Measurements from ENCODE around the gene MS4A10. TPM values are rescaled to one million over a fixed set of nuclear protein-coding genes. Genes with fewer than 3 reads are reported as not detected.

Gene MS4A10
- total RNA-seq, 1 donor from 2014 or later: not detected

DNA sequence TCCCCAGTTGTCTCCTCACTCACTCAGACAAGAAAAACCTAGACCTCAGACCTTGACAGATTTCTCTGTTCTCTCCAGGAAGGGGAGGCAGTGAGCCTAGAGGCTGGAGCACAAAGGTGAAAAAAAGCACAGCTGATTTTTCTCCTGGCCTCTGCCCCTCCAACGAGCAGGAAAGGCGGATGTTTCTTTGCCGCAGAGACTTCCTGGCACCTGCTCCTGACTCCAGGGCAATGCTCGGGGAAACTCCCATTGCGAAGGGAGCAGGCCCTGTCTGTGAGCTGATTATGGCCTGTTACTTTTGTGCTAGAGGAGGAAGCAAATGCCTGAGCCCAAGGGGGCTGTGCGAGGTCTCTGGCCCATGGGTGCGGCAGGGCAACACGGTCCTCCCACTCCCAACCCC, 25.4 kb downstream of the MS4A10 start:
- no peaks in the 10 kb centered on the region for H3K36me3 Mint-ChIP-seq (ENCODE audit: low read depth)
- TF ChIP-seq, protein P1, sequence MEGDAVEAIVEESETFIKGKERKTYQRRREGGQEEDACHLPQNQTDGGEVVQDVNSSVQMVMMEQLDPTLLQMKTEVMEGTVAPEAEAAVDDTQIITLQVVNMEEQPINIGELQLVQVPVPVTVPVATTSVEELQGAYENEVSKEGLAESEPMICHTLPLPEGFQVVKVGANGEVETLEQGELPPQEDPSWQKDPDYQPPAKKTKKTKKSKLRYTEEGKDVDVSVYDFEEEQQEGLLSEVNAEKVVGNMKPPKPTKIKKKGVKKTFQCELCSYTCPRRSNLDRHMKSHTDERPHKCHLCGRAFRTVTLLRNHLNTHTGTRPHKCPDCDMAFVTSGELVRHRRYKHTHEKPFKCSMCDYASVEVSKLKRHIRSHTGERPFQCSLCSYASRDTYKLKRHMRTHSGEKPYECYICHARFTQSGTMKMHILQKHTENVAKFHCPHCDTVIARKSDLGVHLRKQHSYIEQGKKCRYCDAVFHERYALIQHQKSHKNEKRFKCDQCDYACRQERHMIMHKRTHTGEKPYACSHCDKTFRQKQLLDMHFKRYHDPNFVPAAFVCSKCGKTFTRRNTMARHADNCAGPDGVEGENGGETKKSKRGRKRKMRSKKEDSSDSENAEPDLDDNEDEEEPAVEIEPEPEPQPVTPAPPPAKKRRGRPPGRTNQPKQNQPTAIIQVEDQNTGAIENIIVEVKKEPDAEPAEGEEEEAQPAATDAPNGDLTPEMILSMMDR (IDR thresholded peaks at IDR 0.05): no peak
- H3K9me3 Mint-ChIP-seq (ENCODE audit: low read depth): no peaks in the 10 kb centered on the region
- H3K4me1 Mint-ChIP-seq (ENCODE audit: low read depth): no peaks in the 10 kb centered on the region
- no peak overlapping the region for H3K27ac Mint-ChIP-seq (ENCODE audit: unreplicated experiment)
- peaks cover 30% of the 10 kb centered on the region for H3K27me3 Mint-ChIP-seq (ENCODE audit: low read depth)
- no peak for DNase-seq (ENCODE audit: low spot score)
- H3K4me3 Mint-ChIP-seq (ENCODE audit: unreplicated experiment): no peak overlapping the region

DNA sequence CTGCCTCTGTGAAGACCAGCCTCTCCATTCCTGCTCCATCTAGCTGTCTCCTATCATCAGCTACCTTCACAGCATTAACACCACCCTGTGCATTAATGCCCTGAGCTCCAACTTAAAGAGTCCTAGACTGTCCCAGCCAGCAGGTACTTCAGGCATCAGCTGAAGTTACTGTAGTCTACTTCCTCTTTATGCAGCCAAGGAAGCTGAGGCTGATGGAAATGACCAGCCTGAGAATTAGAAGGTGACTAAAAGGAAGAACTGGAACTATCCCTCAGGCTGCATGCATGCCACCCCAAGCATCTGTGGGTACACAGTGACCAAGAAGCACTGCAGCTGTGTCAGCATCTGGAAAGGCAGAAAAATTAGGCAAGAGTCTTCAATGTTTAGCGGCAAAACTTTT, 28.2 kb downstream of the MS4A10 start:
- TF ChIP-seq, protein P1 (IDR thresholded peaks at IDR 0.05): no peak
- peaks cover 7% of the 10 kb centered on the region for H3K9me3 Mint-ChIP-seq (ENCODE audit: low read depth)
- no peak for DNase-seq (ENCODE audit: low spot score)
- no peaks in the 10 kb centered on the region for H3K4me1 Mint-ChIP-seq (ENCODE audit: low read depth)
- no peak overlapping the region for H3K27ac Mint-ChIP-seq (ENCODE audit: unreplicated experiment)
- H3K36me3 Mint-ChIP-seq (ENCODE audit: low read depth): no peaks in the 10 kb centered on the region
- H3K27me3 Mint-ChIP-seq (ENCODE audit: low read depth): peaks cover 26% of the 10 kb centered on the region
- H3K4me3 Mint-ChIP-seq (ENCODE audit: unreplicated experiment): no peak overlapping the region

DNA sequence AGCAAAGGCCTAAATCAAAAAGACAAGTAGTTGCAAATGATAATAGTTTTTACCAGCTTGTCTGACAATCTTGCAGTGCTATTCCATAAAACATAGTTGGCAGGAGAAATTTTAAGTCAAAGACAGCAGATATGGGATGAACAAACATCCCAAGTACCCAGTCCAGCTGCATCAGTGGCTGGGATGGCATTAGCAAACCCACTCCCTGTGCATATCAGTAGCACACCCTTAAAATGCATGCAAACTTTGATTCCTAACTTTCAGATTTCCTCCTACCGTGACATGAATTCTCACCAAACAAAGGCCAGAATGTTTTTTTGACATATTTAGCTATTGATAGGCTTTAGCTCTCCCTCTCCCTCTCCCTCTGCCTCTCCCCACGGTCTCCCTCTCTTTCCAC, 29.0 kb downstream of the MS4A10 start:
- no peak overlapping the region for H3K4me3 Mint-ChIP-seq (ENCODE audit: unreplicated experiment)
- no peak for DNase-seq (ENCODE audit: low spot score)
- peaks cover 28% of the 10 kb centered on the region for H3K27me3 Mint-ChIP-seq (ENCODE audit: low read depth)
- TF ChIP-seq, protein P1 (IDR thresholded peaks at IDR 0.05): no peak
- H3K9me3 Mint-ChIP-seq (ENCODE audit: low read depth): peaks cover 7% of the 10 kb centered on the region
- H3K4me1 Mint-ChIP-seq (ENCODE audit: low read depth): no peaks in the 10 kb centered on the region
- H3K36me3 Mint-ChIP-seq (ENCODE audit: low read depth): no peaks in the 10 kb centered on the region
- H3K27ac Mint-ChIP-seq (ENCODE audit: unreplicated experiment): no peak overlapping the region

DNA sequence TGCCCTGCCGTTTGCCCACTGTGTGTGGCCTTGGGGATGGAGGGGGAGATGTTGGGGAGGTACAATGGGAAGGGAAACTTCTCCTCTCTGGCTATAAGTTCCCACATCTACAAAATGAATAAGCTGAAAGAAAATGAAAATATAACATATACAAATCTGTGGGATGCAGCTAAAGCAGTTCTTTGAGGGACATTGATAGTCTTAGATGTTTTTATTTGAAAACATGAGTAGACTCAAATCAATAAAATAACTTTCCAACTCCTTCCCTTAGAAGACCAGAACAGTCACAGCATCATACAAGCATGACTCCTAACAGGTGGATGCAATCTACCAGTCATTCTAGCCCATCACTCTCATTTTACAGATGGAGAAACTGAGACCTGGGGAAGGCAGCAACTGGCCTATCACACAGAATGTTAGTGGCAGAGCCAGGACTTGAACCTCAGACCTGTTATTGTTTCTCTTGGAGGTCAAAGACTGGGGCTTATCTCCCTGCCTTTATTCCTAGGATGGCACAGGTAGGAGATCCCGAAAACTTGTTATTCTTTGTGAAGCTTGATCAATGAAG, 31.5 kb downstream of the MS4A10 start:
- TF ChIP-seq, protein P1 (IDR thresholded peaks at IDR 0.05): no peak
- no peaks in the 10 kb centered on the region for H3K36me3 Mint-ChIP-seq (ENCODE audit: low read depth)
- H3K9me3 Mint-ChIP-seq (ENCODE audit: low read depth): peaks cover 7% of the 10 kb centered on the region
- H3K4me1 Mint-ChIP-seq (ENCODE audit: low read depth): no peaks in the 10 kb centered on the region
- DNase-seq (ENCODE audit: low spot score): no peak
- peaks cover 30% of the 10 kb centered on the region for H3K27me3 Mint-ChIP-seq (ENCODE audit: low read depth)
- no peak overlapping the region for H3K4me3 Mint-ChIP-seq (ENCODE audit: unreplicated experiment)
- no peak overlapping the region for H3K27ac Mint-ChIP-seq (ENCODE audit: unreplicated experiment)

DNA sequence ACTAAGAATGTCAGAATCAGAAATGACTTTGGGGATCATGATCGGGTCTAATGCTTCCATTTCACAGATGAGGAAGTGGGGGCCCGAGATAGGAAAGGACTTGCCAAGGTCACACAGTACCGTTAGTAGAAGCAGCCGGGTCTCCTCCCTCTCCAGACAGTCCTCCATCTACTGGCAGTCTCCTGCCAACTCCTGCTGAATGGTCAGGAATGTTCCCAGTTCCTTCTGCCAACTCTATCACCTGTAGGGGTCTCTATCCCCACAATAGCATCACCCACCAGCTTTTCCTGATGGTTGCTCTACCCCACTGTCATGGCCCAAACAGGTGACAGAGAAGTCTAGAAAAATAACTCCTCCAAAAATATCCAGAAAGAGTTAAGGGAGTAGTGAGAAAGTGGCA, 32.9 kb downstream of the MS4A10 start:
- Mint-ChIP-seq H3K36me3 (ENCODE audit: low read depth) (no peaks in the 10 kb centered on the region), H3K4me1 (ENCODE audit: low read depth) (no peaks in the 10 kb centered on the region), H3K27ac (ENCODE audit: unreplicated experiment) (no peak overlapping the region), H3K27me3 (ENCODE audit: low read depth) (peaks cover 18% of the 10 kb centered on the region), H3K4me3 (ENCODE audit: unreplicated experiment) (no peak overlapping the region), H3K9me3 (ENCODE audit: low read depth) (peaks cover 7% of the 10 kb centered on the region)
- TF ChIP-seq, protein P1 (IDR thresholded peaks at IDR 0.05): no peak
- no peak for DNase-seq (ENCODE audit: low spot score)

Data from chondrocyte (in vitro differentiated cells).